Left cardiac atrium (tissue), 4 donors: ENCODE results near the gene MB. TPM values are rescaled to one million over a fixed set of nuclear protein-coding genes. Genes with fewer than 3 reads are reported as not detected.

Source experiments
- ATAC-seq, 2 donors: fragments of 200-7000 bp; cut with Tn5 transposase; one replicate each; pipeline ENCODE4 v1.9.1; 2020; ENCODE audit warnings: mild to moderate bottlenecking in 2 of 2, moderate library complexity in 2 of 2
- DNase-seq: peaks from one replicate; pipeline ENCODE4 v3.0.0-alpha.2; 2020
- intact Hi-C, 2 donors: fragments of 100-400 bp; cut with DNase I; formaldehyde crosslinking; loops; one replicate each; pipeline versions ENCODE4 v1.14.1 to v1.15.1; 2022 to 2023
- total RNA-seq, 2 donors: library from RNA; stranded (reverse); fragmentation: NEBNext Ultra II Directional; extraction: Animal tissue kit (Norgen Biotek cat#: 25700); gene quantifications; one replicate each; pipeline ENCODE4 v1.2.1, GENCODE V29; 2021
- donor health status: DM: no; HTN: yes; CAD: no.
- donor health status: DM: no; HTN: yes; CAD: no; lungs with severe emphysema.
- donor health status: DM: yes; HTN: yes; CAD: no.
- donor health status: Dilated cardiomyopathy.

Gene MB
- total RNA-seq, 2 donors from 2014 or later: 7,141 to 7,312 TPM

DNA sequence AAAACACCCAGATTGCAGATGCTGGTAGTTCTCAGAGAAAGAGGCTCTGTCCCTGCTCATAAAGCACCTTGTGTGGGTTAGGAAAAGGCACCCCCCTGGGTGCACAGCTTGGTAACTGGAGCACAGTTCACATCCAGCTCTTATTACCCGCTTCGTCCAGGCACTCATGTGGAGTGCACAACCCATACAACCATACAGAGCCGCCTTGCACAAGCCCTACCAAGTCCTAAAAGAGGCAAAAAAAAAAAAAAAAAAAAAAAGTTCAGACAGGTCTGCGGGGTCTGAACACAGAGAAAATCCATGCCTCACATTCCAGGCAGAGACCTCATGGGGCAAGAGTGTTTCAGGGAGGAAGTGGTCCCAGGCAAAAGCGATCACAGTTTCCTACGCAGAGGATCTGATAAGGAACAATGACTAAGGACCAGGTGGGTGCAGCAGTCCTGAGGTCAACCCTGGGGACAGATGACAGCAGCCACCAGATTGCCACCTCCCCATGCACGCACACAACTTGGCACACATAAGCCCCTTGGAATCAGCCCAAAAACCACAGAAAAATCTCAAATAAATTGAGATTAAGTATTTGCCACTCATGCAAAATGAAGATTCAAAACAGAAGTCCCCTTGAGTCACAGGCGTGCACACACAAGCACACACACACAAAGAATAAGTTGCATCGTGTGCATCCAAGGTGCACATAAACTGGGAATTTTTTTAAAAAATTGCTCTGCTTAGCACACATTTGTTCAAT is 12.3 kb downstream of the MB start:
- intact Hi-C loops: no loop called here
- DNase-seq (no peak), ATAC-seq (peak in 1 of 2 donors; percentile 19)

GRCh38 chr22:35601743-35602615 is 15.2 kb downstream of the MB start:
- no peak for DNase-seq
- intact Hi-C loops: no loop called here
- ATAC-seq: peak; percentile 9 to 38

DNA sequence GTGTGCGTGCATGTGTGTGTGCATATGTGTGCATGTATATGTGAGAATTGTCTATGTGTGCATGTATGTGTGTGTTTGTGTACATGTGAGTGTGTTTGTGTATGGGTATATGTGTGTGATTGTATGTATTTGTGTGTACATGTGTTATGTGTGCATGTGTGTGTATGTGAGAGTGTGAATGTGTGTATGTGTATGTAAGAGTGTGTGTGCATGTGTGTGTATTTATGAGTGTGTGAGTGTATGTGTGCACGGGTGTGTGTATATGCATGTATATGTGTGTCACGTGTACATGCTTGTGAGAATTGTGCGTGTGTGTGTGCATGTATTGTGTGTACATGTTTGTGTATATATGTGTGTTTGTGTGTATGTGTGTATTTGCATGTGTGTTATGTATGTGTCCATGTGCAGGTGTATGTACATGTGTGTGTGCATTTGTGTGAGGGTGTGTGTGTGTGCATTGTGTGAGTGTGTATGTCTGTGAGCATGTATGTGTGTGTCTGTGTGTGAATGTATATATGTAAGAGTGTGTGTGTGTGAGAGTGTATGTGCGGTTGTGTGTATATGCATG is 16.0 kb downstream of the MB start:
- ATAC-seq: no peak
- intact Hi-C loops: no loop called here
- DNase-seq: no peak

- intact Hi-C loops: no loop called here
- no peak for ATAC-seq
- no peak for DNase-seq
Observed at GRCh38 chr22:35600476-35600875, 16.7 kb downstream of the MB start.

DNA sequence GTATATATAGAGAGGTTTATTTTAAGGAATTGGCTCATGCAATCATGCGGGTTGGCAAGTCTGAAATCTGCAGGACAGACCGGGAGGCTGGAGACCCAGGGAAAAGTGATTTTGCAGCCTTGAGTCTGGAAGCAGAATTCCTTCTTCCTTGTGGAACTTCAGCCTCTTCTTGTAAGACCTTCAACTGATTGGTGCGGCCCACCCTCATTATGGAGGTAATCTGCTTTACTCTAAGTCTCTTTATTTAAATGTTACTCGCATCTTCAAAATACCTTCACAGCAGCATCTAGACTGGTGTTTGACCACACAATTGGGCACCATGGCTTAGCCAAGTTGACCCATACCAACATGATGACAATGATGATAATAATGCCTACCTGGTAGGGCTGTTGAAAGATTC is 17.8 kb downstream of the MB start:
- intact Hi-C loops: no loop called here
- no peak for DNase-seq

DNA sequence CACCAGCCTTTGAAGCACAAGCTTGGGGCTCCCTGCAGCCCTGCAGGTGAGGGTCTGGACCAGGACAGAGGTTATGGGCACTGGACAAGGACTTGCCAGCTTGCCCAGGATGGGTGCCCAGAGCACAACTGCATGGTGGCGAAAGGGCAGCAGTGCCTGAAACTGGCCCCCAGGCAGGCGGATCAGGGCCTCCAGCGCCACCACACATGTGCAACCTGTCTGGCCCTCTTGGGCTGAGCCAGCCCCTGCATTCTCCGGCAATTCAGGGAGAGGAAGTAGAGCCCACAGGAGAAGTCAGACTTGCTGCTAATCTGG is 18.8 kb downstream of the MB start:
- DNase-seq: no peak
- intact Hi-C loops: no loop called here
- no peak for ATAC-seq

More for the DNA sequence above, 17.8 kb downstream of the MB start:
- no peak for ATAC-seq

GRCh38 chr22:35597692-35598395 is 19.3 kb downstream of the MB start:
- no peak for DNase-seq
- ATAC-seq: peak; percentile 10 to 67
- intact Hi-C loops: no loop called here

DNA sequence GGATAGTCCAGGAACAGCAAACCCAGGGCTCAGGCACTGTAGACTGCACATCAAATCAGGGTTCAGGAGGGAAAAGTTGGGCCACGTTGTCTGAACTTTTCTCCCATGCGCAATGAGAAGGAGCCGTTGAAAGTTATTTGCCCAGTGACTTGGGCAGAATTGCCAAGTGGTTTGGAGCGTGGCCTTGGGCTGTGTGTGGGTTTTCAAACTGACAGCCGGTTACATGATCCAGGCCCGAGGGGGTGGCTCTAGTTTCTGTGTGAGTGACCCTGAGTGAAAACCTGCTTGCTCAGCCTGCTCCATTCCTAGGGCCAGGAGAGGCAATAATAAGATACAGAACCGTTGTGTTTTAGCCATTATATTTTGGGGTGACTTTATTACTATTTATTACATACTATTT is 20.3 kb downstream of the MB start:
- intact Hi-C loops: no loop called here
- DNase-seq (no peak), ATAC-seq (peak; percentile 60 to 68)

GRCh38 chr22:35594686-35595085 is 22.4 kb downstream of the MB start:
- ATAC-seq (no peak), DNase-seq (no peak)
- intact Hi-C loops: no loop called here

DNA sequence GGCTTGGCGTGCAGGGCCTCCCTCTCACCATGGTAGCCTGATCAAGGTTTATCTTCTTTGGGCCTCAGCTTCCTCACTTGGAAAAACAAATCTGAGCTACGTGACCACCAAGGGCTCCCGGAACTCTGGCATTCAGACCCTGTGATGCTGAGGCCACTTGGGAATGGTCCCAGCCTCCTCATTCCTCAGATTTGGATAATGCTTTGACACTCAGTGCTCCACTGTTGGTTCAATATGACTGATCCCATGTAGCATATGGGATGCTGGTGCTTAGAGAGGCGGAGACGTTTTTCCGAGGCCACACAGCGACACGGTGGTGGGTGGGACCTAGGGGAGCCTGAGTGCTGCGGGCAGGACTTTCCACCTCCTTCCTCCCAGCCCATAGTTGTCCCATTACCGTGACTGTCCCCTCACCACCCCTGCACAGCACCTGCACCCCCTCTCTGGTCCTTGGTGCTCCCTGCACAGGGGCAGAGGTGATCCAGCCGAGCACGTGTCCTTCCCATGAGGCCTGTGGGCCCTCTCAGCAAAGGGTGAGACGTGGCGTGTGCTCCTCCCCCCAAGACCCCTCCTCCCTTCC is 23.1 kb downstream of the MB start:
- intact Hi-C loops: no loop called here
- DNase-seq: no peak

DNA sequence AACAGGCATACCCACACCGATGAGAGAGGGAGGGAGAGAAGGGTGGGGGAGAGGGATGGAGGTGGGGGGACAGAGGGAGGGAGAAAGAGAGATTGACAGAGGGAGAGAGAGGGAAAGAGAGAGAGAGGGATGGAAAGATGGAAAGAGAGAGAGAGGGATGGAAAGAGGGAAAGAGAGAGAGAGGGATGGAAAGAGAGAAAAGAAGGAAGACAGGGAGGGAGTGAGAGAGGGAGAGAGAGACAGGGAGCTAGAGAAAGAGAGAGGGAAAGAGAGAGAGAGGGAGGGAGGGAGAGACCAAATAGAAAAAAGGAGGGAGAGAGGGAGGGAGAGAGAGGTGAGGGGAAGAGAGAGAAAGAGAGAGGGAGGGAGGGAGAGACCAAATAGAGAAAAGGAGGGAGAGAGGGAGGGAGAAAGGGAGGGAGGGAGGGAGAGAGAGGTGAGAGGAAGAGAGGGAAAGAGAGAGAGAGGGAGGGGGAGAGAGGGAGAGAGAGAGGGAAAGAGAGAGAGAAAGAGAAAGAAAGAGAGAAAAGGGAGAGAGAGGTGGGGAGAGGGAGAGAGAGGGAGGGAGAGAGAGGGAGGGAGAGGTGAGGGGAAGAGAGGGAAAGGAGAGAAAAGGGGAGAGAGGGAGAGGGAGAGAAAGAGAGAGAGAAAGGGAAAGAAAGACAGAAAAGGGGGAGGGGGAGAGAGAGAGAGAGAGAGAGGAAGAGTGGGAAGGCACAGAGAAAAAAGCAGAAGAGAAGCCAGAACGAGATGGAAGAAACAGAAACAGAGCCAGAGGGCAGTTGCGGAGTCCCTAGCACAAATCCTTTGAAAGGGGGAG is 23.8 kb downstream of the MB start:
- ATAC-seq (no peak), DNase-seq (no peak)
- intact Hi-C loops: no loop called here

More for the DNA sequence above, 23.1 kb downstream of the MB start:
- no peak for ATAC-seq

DNA sequence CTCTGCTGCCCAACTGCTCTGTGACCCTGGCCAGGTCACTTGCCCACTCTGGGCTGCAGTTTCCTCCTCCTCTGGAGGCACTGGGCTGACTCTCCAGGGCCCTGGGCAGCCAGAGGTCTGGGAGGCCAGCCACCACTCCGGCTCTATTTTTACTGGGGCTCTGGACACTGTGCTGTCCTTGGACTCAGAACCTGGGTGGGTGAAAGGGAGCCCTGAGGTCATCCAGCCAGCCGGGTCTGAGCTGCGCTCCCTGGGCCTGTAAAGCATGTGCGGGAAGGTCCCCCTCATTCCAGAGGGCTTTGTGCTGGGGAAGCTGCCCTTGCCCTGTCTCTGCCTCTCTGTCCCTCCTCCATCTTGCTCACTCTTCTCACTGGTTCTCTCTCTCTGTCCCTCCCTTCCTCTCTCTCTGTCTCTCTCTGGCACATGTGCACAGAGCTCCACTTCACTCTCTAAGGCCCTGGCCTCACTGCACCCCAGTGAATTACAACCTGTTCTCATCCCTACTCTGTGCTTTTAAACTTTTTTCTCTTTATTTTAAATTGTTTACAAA is 24.6 kb downstream of the MB start:
- DNase-seq (no peak), ATAC-seq (peak; percentile 11 to 36)
- intact Hi-C loops: no loop called here

DNA sequence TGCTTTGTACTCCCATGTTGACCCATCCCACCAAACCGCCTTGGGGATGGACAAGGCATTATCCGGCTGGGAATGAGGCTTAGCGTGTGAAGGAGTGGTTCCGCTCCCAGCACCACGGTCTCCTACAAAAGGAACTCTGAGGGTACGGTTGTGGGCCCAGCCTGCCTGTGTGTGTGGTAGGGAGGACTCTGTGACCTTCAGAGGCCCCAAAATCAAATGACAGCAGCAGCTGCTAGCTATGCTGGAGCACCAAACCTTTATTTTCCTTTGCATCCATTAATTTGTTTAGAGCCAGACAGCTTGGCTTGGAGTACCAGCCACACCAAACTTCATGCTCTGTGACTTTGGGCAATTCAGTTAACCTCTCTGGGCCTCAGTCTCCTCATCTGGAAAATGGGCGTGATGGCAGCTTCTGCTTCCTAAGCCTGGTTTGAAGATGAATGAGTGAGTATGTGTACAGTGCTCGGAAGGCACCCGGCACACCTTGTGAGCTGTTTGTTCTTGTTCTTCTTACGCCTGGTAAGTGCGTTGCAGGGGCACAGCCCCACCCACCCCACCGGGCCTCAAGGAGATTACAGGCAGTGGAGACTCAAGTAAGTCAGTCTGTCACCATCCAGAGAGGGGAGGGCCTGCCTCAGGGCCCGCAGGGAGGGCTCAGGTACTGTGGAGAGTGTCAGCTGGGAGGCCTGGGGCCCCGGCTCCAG is 25.3 kb downstream of the MB start:
- intact Hi-C loops: no loop called here
- DNase-seq (no peak), ATAC-seq (no peak)

DNA sequence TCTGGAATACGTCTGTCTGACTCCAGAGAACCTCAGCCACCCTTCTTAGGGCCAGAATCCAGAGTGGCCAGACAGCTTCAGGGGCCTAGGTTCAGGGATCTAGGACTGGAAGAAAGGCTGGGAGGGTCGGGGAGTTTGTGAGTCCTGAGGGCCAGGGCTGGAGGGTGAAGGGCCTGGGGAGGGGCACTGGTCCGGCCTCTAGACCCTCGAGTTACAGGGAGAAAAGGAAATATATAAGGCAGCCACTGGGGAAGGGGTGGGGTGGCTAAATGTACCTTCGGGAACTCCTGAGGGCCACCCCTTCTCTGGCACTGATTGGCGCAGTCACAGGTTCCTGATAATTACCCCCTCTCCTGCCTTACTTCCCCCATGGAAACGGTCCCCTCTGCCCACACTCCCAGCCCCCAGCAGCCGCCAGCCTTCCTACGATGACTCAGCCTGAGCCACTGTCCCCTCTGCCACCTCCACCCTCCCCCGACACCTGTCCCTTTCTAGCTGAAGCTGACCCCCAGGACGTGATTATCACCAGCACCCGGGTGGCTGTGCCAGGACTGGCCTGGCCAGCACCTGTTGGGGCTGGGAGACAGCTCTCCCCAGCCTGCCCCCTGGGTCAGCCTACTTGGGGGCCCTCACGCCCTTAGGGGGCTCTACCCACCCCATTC is 26.4 kb downstream of the MB start:
- ATAC-seq: peak in 1 of 2 donors; percentile 7
- no peak for DNase-seq
- intact Hi-C loops: no loop called here

GRCh38 chr22:35589756-35590093 is 27.4 kb downstream of the MB start:
- DNase-seq (no peak), ATAC-seq (no peak)
- intact Hi-C loops: loop anchor here (5.0 to 10.0 kb wide), 2 partner anchors 33 to 235 kb away; no protein-coding TSS in a partner anchor

DNA sequence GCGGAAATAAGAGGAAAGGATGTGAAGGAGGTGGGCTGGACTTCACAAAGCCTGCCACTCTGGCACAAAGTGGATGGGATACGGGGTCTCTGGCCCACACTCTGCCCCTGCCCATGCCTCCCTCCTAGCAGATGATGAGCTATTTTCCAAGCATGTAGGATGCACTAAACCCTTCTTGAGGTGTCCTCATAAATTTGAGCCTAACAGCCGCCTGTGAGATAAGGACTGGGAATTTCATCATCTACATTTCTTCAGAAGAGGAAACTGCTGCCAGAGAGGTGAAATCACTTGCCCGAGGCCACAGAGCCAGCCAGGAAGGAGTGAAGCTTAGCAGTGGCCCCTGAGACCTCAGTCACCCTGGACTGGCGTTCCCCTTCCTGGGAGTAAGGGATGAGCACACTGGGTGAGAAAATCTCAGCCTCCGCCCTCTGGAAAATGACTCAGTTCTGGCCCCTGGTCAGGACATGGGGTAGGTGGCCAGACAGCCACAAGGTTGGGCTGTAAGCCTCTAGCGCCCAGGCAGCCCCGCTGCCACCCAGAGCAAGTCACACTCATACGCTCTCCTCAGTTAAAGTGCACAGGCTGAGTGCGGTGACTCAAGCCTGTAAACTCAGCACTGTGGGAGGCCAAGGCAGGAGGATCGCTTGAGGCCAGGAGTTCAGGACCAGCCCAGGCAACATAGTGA is 27.9 kb downstream of the MB start:
- intact Hi-C loops: loop anchor here (5.0 to 10.0 kb wide), 2 partner anchors 33 to 234 kb away; no protein-coding TSS in a partner anchor
- DNase-seq (no peak), ATAC-seq (peak in 1 of 2 donors; percentile 54)
